OCI-LY3 (cell line): ENCODE data around the gene PLA2G4A.

ENCODE experiments used
- H2AFZ ChIP-seq: fragments of 200-600, 300-600 bp; shearing (Covaris generic); 2 replicates; pipeline ENCODE4 v1.6.0; 2014; ENCODE audit warnings: antibody characterized with exemption, low read depth, low read length
- H3K27ac ChIP-seq: fragments of 200-600, 300-600 bp; sonication (generic); 2 replicates; pipeline ENCODE4 v1.5.1; 2014; ENCODE audit warnings: mild to moderate bottlenecking, low read length, moderate library complexity, mixed read lengths
- H3K27me3 ChIP-seq: fragments of 200-600, 300-600 bp; sonication (generic); 2 replicates; pipeline ENCODE4 v1.6.1; 2014; ENCODE audit warnings: low read depth, low read length, mixed read lengths
- H3K36me3 ChIP-seq: fragments of 200-600, 300-600 bp; sonication (generic); replicated peaks from 2 replicates; pipeline ENCODE3; 2014; ENCODE audit warnings: low read depth, low read length, mixed read lengths
- H3K4me1 ChIP-seq: fragments of 300-600, 200-600 bp; sonication (generic); 2 replicates; pipeline ENCODE4 v1.6.1; 2014; ENCODE audit warnings: low read length, mixed read lengths
- H3K4me2 ChIP-seq: fragments of 200-600, 300-600 bp; sonication (generic); 2 replicates; pipeline ENCODE4 v1.6.1; 2014; ENCODE audit warnings: low read length, mixed read lengths
- H3K4me3 ChIP-seq: fragments of 300-600, 200-600 bp; sonication (generic); 2 replicates; pipeline ENCODE4 v1.5.1; 2014; ENCODE audit warnings: antibody characterized with exemption, mild to moderate bottlenecking, low read length, moderate library complexity
- H3K79me2 ChIP-seq: fragments of 300-600, 200-600 bp; shearing (Covaris generic); 2 replicates; pipeline ENCODE4 v1.6.1; 2014; ENCODE audit warnings: mild to moderate bottlenecking, low read length, mixed read lengths
- H3K9ac ChIP-seq: fragments of 300-600, 200-600 bp; shearing (Covaris generic); 2 replicates; pipeline ENCODE4 v1.6.0; 2014; ENCODE audit warnings: mild to moderate bottlenecking, low read length, moderate library complexity
- H3K9me3 ChIP-seq: fragments of 200-600, 300-600 bp; shearing (Covaris generic); 2 replicates; pipeline ENCODE4 v1.6.1; 2014; ENCODE audit warnings: low read length, mixed read lengths; ENCODE audit not compliant: insufficient read depth
- H4K20me1 ChIP-seq: fragments of 200-600, 300-600 bp; sonication (generic); 2 replicates; pipeline ENCODE4 v1.6.1; 2016; ENCODE audit warnings: low read length, mixed read lengths; ENCODE audit not compliant: insufficient read depth
- CTCF ChIP-seq: fragments of 200-600, 300-600 bp; sonication (generic); IDR thresholded peaks from 2 replicates; pipeline ENCODE4 v1.5.1; 2014; ENCODE audit warnings: antibody characterized with exemption, low read length, low read depth
- EZH2phosphoT487 ChIP-seq: fragments of 200-600 bp; shearing (Covaris generic); IDR thresholded peaks from 2 replicates; pipeline ENCODE4 v1.6.1; 2018; ENCODE audit warnings: antibody characterized with exemption, mixed run types, low read depth

PLA2G4A gene

GRCh38 chr1:186837806-186838205 lies 9.1 kb downstream of the PLA2G4A start:
- Histone ChIP-seq H4K20me1 (no peaks in the 10 kb centered on the region), H3K4me3 (no peak overlapping the region), H3K36me3 (no peaks in the 10 kb centered on the region), H3K9ac (no peak overlapping the region), H3K27ac (no peak overlapping the region), H3K27me3 (no peaks in the 10 kb centered on the region), H3K4me1 (peaks cover 21% of the 10 kb centered on the region), H2AFZ (no peak overlapping the region), H3K4me2 (no peak overlapping the region), H3K79me2 (no peaks in the 10 kb centered on the region), H3K9me3 (no peaks in the 10 kb centered on the region)
- TF ChIP-seq CTCF, result no peak
- TF ChIP-seq EZH2phosphoT487, result no peak

- Histone ChIP-seq H3K4me3 (no peak overlapping the region), H3K27ac (no peak overlapping the region), H3K4me2 (peak overlapping the region; percentile 2; the same call in 1 of the 2 replicates), H3K36me3 (no peaks in the 10 kb centered on the region), H3K79me2 (no peaks in the 10 kb centered on the region), H4K20me1 (no peaks in the 10 kb centered on the region), H2AFZ (no peak overlapping the region), H3K9me3 (no peaks in the 10 kb centered on the region), H3K27me3 (no peaks in the 10 kb centered on the region), H3K9ac (no peak overlapping the region), H3K4me1 (peaks cover 21% of the 10 kb centered on the region)
- no peak for TF ChIP-seq CTCF
- TF ChIP-seq EZH2phosphoT487, result no peak
Measured at GRCh38 chr1:186838380-186839040, 9.8 kb downstream of the PLA2G4A start.

GRCh38 chr1:186839041-186839400 lies 10.3 kb downstream of the PLA2G4A start:
- Histone ChIP-seq H3K36me3 (no peaks in the 10 kb centered on the region), H3K9ac (no peak overlapping the region), H3K27me3 (no peaks in the 10 kb centered on the region), H4K20me1 (no peaks in the 10 kb centered on the region), H3K4me3 (no peak overlapping the region), H3K4me1 (peaks cover 16% of the 10 kb centered on the region), H3K4me2 (no peak overlapping the region), H3K27ac (no peak overlapping the region), H2AFZ (no peak overlapping the region), H3K9me3 (no peaks in the 10 kb centered on the region), H3K79me2 (no peaks in the 10 kb centered on the region)
- TF ChIP-seq EZH2phosphoT487, result no peak
- TF ChIP-seq CTCF, result no peak

- no peak overlapping the region for H3K9ac ChIP-seq
- no peaks in the 10 kb centered on the region for H4K20me1 ChIP-seq
- no peaks in the 10 kb centered on the region for H3K36me3 ChIP-seq
- no peaks in the 10 kb centered on the region for H3K9me3 ChIP-seq
- H3K27ac ChIP-seq, result no peak overlapping the region
- H3K27me3 ChIP-seq, result no peaks in the 10 kb centered on the region
- no peak overlapping the region for H2AFZ ChIP-seq
- no peak overlapping the region for H3K4me3 ChIP-seq
- peaks cover 29% of the 10 kb centered on the region for H3K4me1 ChIP-seq
- TF ChIP-seq EZH2phosphoT487 (no peak), CTCF (no peak)
- H3K79me2 ChIP-seq, result no peaks in the 10 kb centered on the region
- no peak overlapping the region for H3K4me2 ChIP-seq
Measured at GRCh38 chr1:186841599-186841998, 12.8 kb downstream of the PLA2G4A start.
